Keratinocyte (primary cell): ENCODE measurements around the gene INA. TPM values are rescaled to one million over a fixed set of nuclear protein-coding genes. Genes with fewer than 3 reads are reported as not detected.

Experiments used
- DNase-seq: peaks from one replicate; pipeline ENCODE4 v3.0.0-alpha.2; 2011; ENCODE audit warnings: low read depth, missing footprints, low spot score
- FAIRE-seq: peaks from 2 replicates; lab custom pipeline; 2011; peaks lifted over from hg19 to GRCh38; lab: Jason Lieb, UNC
- H2AFZ ChIP-seq: 2 replicates; pipeline ENCODE4 v1.6.0; 2012; ENCODE audit warnings: low read length, control low read depth, inconsistent platforms; ENCODE audit not compliant: control insufficient read depth
- H3K27ac ChIP-seq: 2 replicates; pipeline ENCODE4 v1.5.1; 2011; ENCODE audit warnings: low read length; ENCODE audit not compliant: control insufficient read depth, insufficient read depth
- H3K27me3 ChIP-seq: 3 replicates; pipeline ENCODE4 v1.6.0; 2011; ENCODE audit warnings: low read length; ENCODE audit not compliant: control insufficient read depth, insufficient read depth; ENCODE audit errors: extremely low read depth
- H3K36me3 ChIP-seq, 2 experiments: 2 replicates in 1 of 2; 3 replicates in 1 of 2; pipeline ENCODE4 v1.5.1; 2011; ENCODE audit warnings: low read length in 2 of 2, mild to moderate bottlenecking in 1 of 2; ENCODE audit not compliant: control insufficient read depth in 2 of 2, insufficient read depth in 2 of 2; ENCODE audit errors: extremely low read depth in 1 of 2
- H3K4me1 ChIP-seq: 3 replicates; pipeline ENCODE4 v1.5.1; 2011; ENCODE audit warnings: low read length; ENCODE audit not compliant: control insufficient read depth, insufficient read depth; ENCODE audit errors: extremely low read depth
- H3K4me2 ChIP-seq: 3 replicates; pipeline ENCODE4 v1.6.0; 2011; ENCODE audit warnings: low read depth, low read length; ENCODE audit not compliant: control insufficient read depth, insufficient read depth; ENCODE audit errors: extremely low read depth
- H3K4me3 ChIP-seq, 3 experiments: fragments of 200-600 bp in 1 of 3; sonication (generic) in 1 of 3; 2 replicates in 2 of 3; 3 replicates in 1 of 3; pipeline ENCODE4 v1.5.1; 2011 to 2016; ENCODE audit warnings: low read length in 3 of 3, mild to moderate bottlenecking in 3 of 3, control low read depth in 2 of 3, inconsistent platforms in 1 of 3, low read depth in 1 of 3, mixed read lengths in 1 of 3, mixed run types in 1 of 3, moderate library complexity in 1 of 3; ENCODE audit not compliant: control insufficient read depth in 2 of 3, insufficient read depth in 2 of 3; ENCODE audit errors: extremely low read depth in 1 of 3
- H3K79me2 ChIP-seq: 2 replicates; pipeline ENCODE4 v1.6.0; 2012; ENCODE audit warnings: low read length; ENCODE audit not compliant: control insufficient read depth, insufficient read depth
- H3K9ac ChIP-seq: 3 replicates; pipeline ENCODE4 v1.6.0; 2011; ENCODE audit warnings: low read length; ENCODE audit not compliant: control insufficient read depth, insufficient read depth; ENCODE audit errors: extremely low read depth
- H3K9me1 ChIP-seq: 3 replicates; pipeline ENCODE4 v1.6.0; 2011; ENCODE audit warnings: low read length; ENCODE audit not compliant: control insufficient read depth, insufficient read depth; ENCODE audit errors: extremely low read depth
- H3K9me3 ChIP-seq: 2 replicates; pipeline ENCODE4 v1.5.1; 2012; ENCODE audit warnings: low read depth, low read length; ENCODE audit not compliant: control insufficient read depth
- H4K20me1 ChIP-seq: 3 replicates; pipeline ENCODE4 v1.6.0; 2011; ENCODE audit warnings: low read length; ENCODE audit not compliant: control insufficient read depth, insufficient read depth; ENCODE audit errors: extremely low read depth
- EZH2 ChIP-seq: IDR thresholded peaks from one replicate; pipeline ENCODE4 v1.6.1; 2012; ENCODE audit warnings: inconsistent platforms, mild to moderate bottlenecking, low read length, moderate library complexity
- dilution Hi-C: fragments of 300-500 bp; cut with MboI; formaldehyde crosslinking; loops from one replicate; pipeline ENCODE4 v1.7.0; 2020; ENCODE audit warnings: low sequenced_read_pairs; ENCODE audit not compliant: extremely low pct_ligation_motif_present
- polyA plus RNA-seq, 5 experiments: library from polyadenylated mRNA; depleted of rRNA in 3 of 5; stranded (reverse) in 3 of 5; stranded (forward) in 1 of 5; unstranded in 1 of 5; fragments of >200 nt; gene quantifications; 1 replicate in 1 of 5; 2 replicates in 3 of 5; 3 replicates in 1 of 5; pipeline versions ENCODE4 v1.2.1 to v1.2.3, GENCODE V29; 2011 to 2012; ENCODE audit warnings: missing spikeins in 2 of 5, low read depth in 1 of 5, low replicate concordance in 1 of 5
- TF ChIP-seq, protein P1 (sequence below), 3 experiments: IDR thresholded peaks in 1 of 3; conservative IDR thresholded peaks in 1 of 3; optimal IDR thresholded peaks in 1 of 3; 2 replicates in 2 of 3; 3 replicates in 1 of 3; pipeline versions ENCODE3 to v1.5.1; 2011; ENCODE audit warnings: low read length in 3 of 3, mild to moderate bottlenecking in 3 of 3, moderate library complexity in 2 of 3, control low read depth in 1 of 3, inconsistent platforms in 1 of 3; ENCODE audit not compliant: insufficient read depth in 2 of 3; ENCODE audit errors: extremely low read depth in 1 of 3

Gene INA
- polyA plus RNA-seq, 1 donor (not counting 4 experiments of a cell fraction or from before 2014, with no cell fraction given), result 4.6 TPM

DNA sequence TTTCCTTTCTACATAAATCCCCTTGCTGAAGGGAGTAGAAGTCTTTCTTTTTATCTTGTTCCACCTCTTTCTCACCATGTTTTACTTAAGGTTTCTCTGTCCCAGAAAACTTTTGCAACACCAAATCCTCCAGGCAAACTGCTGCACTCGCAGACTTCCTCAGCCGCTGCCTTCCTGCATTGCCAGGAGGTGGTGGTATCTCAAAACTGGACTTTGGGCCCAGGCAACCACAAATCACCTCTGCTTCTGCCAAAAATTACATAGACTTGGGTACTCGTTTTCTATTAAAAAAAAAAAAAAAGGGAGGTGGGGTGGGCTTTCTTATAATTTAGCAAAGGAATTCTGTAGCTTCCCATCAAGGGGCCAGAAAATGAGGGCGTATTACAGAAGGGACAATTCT, 14.7 kb downstream of the INA start:
- no peaks in the 10 kb centered on the region for H3K4me1 ChIP-seq
- H3K4me3 ChIP-seq, result no peak overlapping the region
- FAIRE-seq (no peak), DNase-seq (no peak)
- no peaks in the 10 kb centered on the region for H3K9me3 ChIP-seq
- H3K79me2 ChIP-seq, result no peaks in the 10 kb centered on the region
- H3K27me3 ChIP-seq, result peaks cover 8% of the 10 kb centered on the region
- no peak overlapping the region for H2AFZ ChIP-seq
- H3K9ac ChIP-seq, result no peak overlapping the region
- no peaks in the 10 kb centered on the region for H4K20me1 ChIP-seq
- dilution Hi-C loops, result no loop called here
- H3K27ac ChIP-seq, result no peak overlapping the region
- no peaks in the 10 kb centered on the region for H3K9me1 ChIP-seq
- no peak overlapping the region for H3K4me2 ChIP-seq
- TF ChIP-seq, protein P1, sequence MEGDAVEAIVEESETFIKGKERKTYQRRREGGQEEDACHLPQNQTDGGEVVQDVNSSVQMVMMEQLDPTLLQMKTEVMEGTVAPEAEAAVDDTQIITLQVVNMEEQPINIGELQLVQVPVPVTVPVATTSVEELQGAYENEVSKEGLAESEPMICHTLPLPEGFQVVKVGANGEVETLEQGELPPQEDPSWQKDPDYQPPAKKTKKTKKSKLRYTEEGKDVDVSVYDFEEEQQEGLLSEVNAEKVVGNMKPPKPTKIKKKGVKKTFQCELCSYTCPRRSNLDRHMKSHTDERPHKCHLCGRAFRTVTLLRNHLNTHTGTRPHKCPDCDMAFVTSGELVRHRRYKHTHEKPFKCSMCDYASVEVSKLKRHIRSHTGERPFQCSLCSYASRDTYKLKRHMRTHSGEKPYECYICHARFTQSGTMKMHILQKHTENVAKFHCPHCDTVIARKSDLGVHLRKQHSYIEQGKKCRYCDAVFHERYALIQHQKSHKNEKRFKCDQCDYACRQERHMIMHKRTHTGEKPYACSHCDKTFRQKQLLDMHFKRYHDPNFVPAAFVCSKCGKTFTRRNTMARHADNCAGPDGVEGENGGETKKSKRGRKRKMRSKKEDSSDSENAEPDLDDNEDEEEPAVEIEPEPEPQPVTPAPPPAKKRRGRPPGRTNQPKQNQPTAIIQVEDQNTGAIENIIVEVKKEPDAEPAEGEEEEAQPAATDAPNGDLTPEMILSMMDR (optimal IDR thresholded peaks at IDR 0.05 in 1 of 3, IDR thresholded peaks at IDR 0.05 in 1 of 3, conservative IDR thresholded peaks at IDR 0.05 in 1 of 3; ENCODE audit: extremely low read depth in 1 of 3, insufficient read depth in 2 of 3, low read length in 3 of 3), result no peak
- no peak for TF ChIP-seq EZH2
- no peaks in the 10 kb centered on the region for H3K36me3 ChIP-seq

DNA sequence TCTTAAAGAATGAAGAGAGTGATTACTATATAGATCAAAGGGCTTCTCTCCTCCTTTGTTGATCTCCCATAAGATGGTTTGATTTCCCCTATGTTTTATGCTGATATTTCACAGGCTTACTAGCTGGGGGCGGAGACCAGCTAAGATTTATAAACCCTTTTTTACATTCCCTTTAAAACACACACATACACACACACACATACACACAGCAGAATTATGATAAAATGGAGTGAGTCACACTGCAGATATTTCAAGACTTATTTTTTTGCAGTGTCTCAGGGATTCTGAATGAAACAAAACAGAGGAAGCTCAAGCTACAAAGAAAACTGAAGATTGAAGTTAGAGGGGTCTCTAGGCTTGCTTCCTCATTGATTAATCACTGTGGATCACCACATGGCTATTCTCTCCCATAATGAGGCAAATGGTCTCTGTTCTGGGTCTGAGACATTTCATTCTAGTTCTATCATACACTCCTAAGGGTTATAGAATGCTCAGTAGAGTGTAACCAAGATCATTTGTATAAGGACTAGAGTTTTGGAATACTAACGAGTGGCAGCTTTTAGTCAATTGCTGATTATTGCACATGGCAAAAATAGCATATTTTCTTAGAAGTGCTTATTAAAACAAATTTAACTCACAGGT, 18.6 kb downstream of the INA start:
- no peaks in the 10 kb centered on the region for H3K36me3 ChIP-seq
- H3K79me2 ChIP-seq, result no peaks in the 10 kb centered on the region
- dilution Hi-C loops, result no loop called here
- no peaks in the 10 kb centered on the region for H3K4me1 ChIP-seq
- no peaks in the 10 kb centered on the region for H3K27me3 ChIP-seq
- FAIRE-seq (peak; percentile 34), DNase-seq (no peak)
- H3K4me2 ChIP-seq, result no peak overlapping the region
- H2AFZ ChIP-seq, result no peak overlapping the region
- H3K4me3 ChIP-seq, result no peak overlapping the region
- no peak for TF ChIP-seq EZH2
- TF ChIP-seq, protein P1 (optimal IDR thresholded peaks at IDR 0.05 in 1 of 3, IDR thresholded peaks at IDR 0.05 in 1 of 3, conservative IDR thresholded peaks at IDR 0.05 in 1 of 3; ENCODE audit: extremely low read depth in 1 of 3, insufficient read depth in 2 of 3, low read length in 3 of 3), result no peak
- no peak overlapping the region for H3K9ac ChIP-seq
- H3K27ac ChIP-seq, result no peak overlapping the region
- H4K20me1 ChIP-seq, result no peaks in the 10 kb centered on the region
- H3K9me3 ChIP-seq, result no peaks in the 10 kb centered on the region
- no peaks in the 10 kb centered on the region for H3K9me1 ChIP-seq
